HT1080 (cell line): ENCODE data around the gene PALD1. TPM values are rescaled to one million over a fixed set of nuclear protein-coding genes. Genes with fewer than 3 reads are reported as not detected.
A peak's percentile ranks its signal among the peaks of the same experiment; 100 is the strongest.

Source experiments
- DNase-seq: peaks from one replicate; pipeline ENCODE4 v3.0.0-alpha.2; 2015; ENCODE audit warnings: low read depth
- polyA plus RNA-seq, 2 experiments: library from polyadenylated mRNA; depleted of rRNA; stranded (reverse); fragments of >200 nt; gene quantifications; 2 replicates each; pipeline ENCODE4 v1.2.3, GENCODE V29; 2015
- total RNA-seq: library from RNA; depleted of rRNA; stranded (reverse); fragments of >200 nt; shearing (Covaris generic); gene quantifications from 2 replicates; pipeline ENCODE4 v1.2.3, GENCODE V29; 2014; rRNA removed

Gene PALD1
- total RNA-seq = 1.4 and 1.8 TPM in 2 replicates
- polyA plus RNA-seq (2015; cell fraction: cytosol; rRNA removed) = 0.05 TPM in 1 of 2 replicates, not detected in the other
- 0.03 TPM in 1 of 2 replicates, not detected in the other for polyA plus RNA-seq (2015; cell fraction: nucleus; rRNA removed)

- DNase-seq = peak; percentile 27
Observed at GRCh38 chr10:70478191-70479164, at the start of gene PALD1. Gene PALD1 (plus strand): TSS chr10:70478767. CDS start chr10:70525952, 47,185 bp downstream.

GRCh38 chr10:70430493-70431445 lies 47.8 kb upstream of the PALD1 start:
- no peak for DNase-seq

- no peak for DNase-seq
Observed at GRCh38 chr10:70432101-70432500, 46.5 kb upstream of the PALD1 start.

GRCh38 chr10:70432561-70433263 lies 45.9 kb upstream of the PALD1 start:
- DNase-seq = no peak

GRCh38 chr10:70433581-70434280 lies 44.8 kb upstream of the PALD1 start:
- DNase-seq = no peak

- no peak for DNase-seq
Observed at GRCh38 chr10:70435241-70436085, 43.1 kb upstream of the PALD1 start.

- DNase-seq = no peak
Observed at GRCh38 chr10:70437721-70438120, 40.8 kb upstream of the PALD1 start.

- DNase-seq = no peak
Observed at GRCh38 chr10:70440296-70441160, 38.0 kb upstream of the PALD1 start.

- DNase-seq = no peak
Observed at GRCh38 chr10:70441161-70441894, 37.2 kb upstream of the PALD1 start, which contains the start of gene NODAL. Gene NODAL (minus strand): TSS chr10:70441681. CDS start chr10:70441667, 14 bp downstream.

GRCh38 chr10:70441895-70442309 lies 36.7 kb upstream of the PALD1 start:
- no peak for DNase-seq

GRCh38 chr10:70442332-70442988 lies 36.1 kb upstream of the PALD1 start:
- DNase-seq = no peak

- DNase-seq = no peak
Observed at GRCh38 chr10:70444744-70445143, 33.8 kb upstream of the PALD1 start.

GRCh38 chr10:70445718-70446657 lies 32.6 kb upstream of the PALD1 start:
- no peak for DNase-seq

- no peak for DNase-seq
Observed at GRCh38 chr10:70448236-70448635, 30.3 kb upstream of the PALD1 start.

GRCh38 chr10:70455213-70455630 lies 23.3 kb upstream of the PALD1 start:
- no peak for DNase-seq

GRCh38 chr10:70456164-70456563 lies 22.4 kb upstream of the PALD1 start:
- no peak for DNase-seq
